Measurements from ENCODE around the gene HOXB6.
A peak's percentile ranks its signal among the peaks of the same experiment; 100 is the strongest.

Gene HOXB6

DNA sequence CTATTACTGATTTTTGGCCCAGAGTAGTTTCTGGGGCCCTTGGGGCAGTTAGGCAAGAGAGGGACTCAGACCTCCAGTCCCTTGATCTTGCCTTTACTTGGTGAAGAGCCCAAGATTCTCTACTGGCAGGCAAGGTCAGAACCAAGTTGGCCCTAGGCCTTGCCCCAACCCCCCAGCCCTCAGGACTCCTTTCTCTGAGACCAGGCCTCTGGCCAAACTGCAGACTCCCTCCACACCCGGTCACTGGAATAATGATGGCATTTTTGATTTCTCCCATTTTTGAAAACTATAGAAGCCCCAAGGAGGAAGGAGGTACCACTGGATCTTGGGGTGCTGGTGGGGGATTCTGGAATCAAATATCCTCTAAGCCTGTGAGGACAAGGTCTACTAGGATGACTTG lies 39.4 kb upstream of the HOXB6 start:
- Histone ChIP-seq H3K27ac (ENCODE audit: extremely low read depth, low read depth, low read length) (no peak overlapping the region), H3K4me3 (ENCODE audit: low read depth, low read length) (no peak overlapping the region; the same call in 1 of the 2 replicates), H3K36me3 (ENCODE audit: control insufficient read depth in 2 of 2, insufficient read depth in 1 of 2, low read length in 2 of 2) (peaks cover 0 to 20% of the 10 kb centered on the region in 2 experiments; a peak in 1 of 3 replicates), H3K9me3 (ENCODE audit: control insufficient read depth, insufficient read depth, low read depth, low read length) (no peaks in the 10 kb centered on the region), H3K4me1 (ENCODE audit: control insufficient read depth, insufficient read depth, low read length) (peaks cover 6% of the 10 kb centered on the region)
- CTCF ChIA-PET = interaction anchor here (0.6 to 1.4 kb wide), 7 partner anchors 8 to 584 kb away, joined by 3 to 7 read pairs (median 3); no protein-coding TSS in a partner anchor
- POLR2A ChIA-PET = interaction anchor here (3.5 kb wide), 1 partner anchor 19 kb away, joined by 17 read pairs; the partner anchor contains the start of gene HOXB9
- TF ChIP-seq IKZF3 (tag by site-specific recombination; IDR thresholded peaks at IDR 0.05) (peak; percentile 44; the same call in 1 of the 2 replicates), CTCF (tag by site-specific recombination; IDR thresholded peaks at IDR 0.05) (no peak)

- no peak overlapping the region for H3K27ac ChIP-seq (ENCODE audit: extremely low read depth, low read depth, low read length)
- no peaks in the 10 kb centered on the region for H3K9me3 ChIP-seq (ENCODE audit: control insufficient read depth, insufficient read depth, low read depth, low read length)
- CTCF ChIA-PET = interaction anchor here (0.5 to 0.8 kb wide), 4 partner anchors 80 to 381 kb away, joined by 3 read pairs; no protein-coding TSS in a partner anchor
- peaks cover 0 to 20% of the 10 kb centered on the region in 2 experiments; a peak in 1 of 3 replicates for H3K36me3 ChIP-seq (ENCODE audit: control insufficient read depth in 2 of 2, insufficient read depth in 1 of 2, low read length in 2 of 2)
- POLR2A ChIA-PET = interaction anchor here (0.5 to 3.5 kb wide), 2 partner anchors 18 to 25 kb away, joined by 5 to 17 read pairs; partner anchors contain the start of gene HOXB9
- TF ChIP-seq ZNF623 (tag by site-specific recombination; IDR thresholded peaks at IDR 0.05) = no peak
- TF ChIP-seq GLI4 (tag by site-specific recombination; IDR thresholded peaks at IDR 0.05) = no peak
- TF ChIP-seq ZNF549 (tag by site-specific recombination; IDR thresholded peaks at IDR 0.05) = no peak
- no peak for TF ChIP-seq ZNF2 (tag by site-specific recombination; IDR thresholded peaks at IDR 0.05)
- no peak for TF ChIP-seq ZFP3 (tag by site-specific recombination; IDR thresholded peaks at IDR 0.05; ENCODE audit: low read depth)
- no peak for TF ChIP-seq SCRT2 (tag by site-specific recombination; IDR thresholded peaks at IDR 0.05)
- no peak for TF ChIP-seq ZNF211 (tag by site-specific recombination; IDR thresholded peaks at IDR 0.05; ENCODE audit: low read depth)
- no peak for TF ChIP-seq ZNF510 (tag by site-specific recombination; IDR thresholded peaks at IDR 0.05; ENCODE audit: insufficient replicate concordance)
- TF ChIP-seq TSHZ1 (tag by site-specific recombination; IDR thresholded peaks at IDR 0.05; ENCODE audit: borderline replicate concordance) = no peak
- TF ChIP-seq ZNF138 (tag by site-specific recombination; IDR thresholded peaks at IDR 0.05; ENCODE audit: borderline replicate concordance) = no peak
- TF ChIP-seq ZNF677 (tag by site-specific recombination; IDR thresholded peaks at IDR 0.05) = no peak
- TF ChIP-seq TRIM28 (IDR thresholded peaks at IDR 0.05; ENCODE audit: borderline replicate concordance, low read length) = no peak
- no peak for TF ChIP-seq YY1 (tag by site-specific recombination; IDR thresholded peaks at IDR 0.05)
- TF ChIP-seq, protein P1, sequence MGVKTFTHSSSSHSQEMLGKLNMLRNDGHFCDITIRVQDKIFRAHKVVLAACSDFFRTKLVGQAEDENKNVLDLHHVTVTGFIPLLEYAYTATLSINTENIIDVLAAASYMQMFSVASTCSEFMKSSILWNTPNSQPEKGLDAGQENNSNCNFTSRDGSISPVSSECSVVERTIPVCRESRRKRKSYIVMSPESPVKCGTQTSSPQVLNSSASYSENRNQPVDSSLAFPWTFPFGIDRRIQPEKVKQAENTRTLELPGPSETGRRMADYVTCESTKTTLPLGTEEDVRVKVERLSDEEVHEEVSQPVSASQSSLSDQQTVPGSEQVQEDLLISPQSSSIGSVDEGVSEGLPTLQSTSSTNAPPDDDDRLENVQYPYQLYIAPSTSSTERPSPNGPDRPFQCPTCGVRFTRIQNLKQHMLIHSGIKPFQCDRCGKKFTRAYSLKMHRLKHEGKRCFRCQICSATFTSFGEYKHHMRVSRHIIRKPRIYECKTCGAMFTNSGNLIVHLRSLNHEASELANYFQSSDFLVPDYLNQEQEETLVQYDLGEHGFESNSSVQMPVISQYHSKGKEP (tag by site-specific recombination; IDR thresholded peaks at IDR 0.05) = no peak
- TF ChIP-seq ZNF621 (tag by site-specific recombination; IDR thresholded peaks at IDR 0.05) = no peak
- TF ChIP-seq ZNF639 (tag by site-specific recombination; IDR thresholded peaks at IDR 0.05) = no peak
- TF ChIP-seq, protein P2, sequence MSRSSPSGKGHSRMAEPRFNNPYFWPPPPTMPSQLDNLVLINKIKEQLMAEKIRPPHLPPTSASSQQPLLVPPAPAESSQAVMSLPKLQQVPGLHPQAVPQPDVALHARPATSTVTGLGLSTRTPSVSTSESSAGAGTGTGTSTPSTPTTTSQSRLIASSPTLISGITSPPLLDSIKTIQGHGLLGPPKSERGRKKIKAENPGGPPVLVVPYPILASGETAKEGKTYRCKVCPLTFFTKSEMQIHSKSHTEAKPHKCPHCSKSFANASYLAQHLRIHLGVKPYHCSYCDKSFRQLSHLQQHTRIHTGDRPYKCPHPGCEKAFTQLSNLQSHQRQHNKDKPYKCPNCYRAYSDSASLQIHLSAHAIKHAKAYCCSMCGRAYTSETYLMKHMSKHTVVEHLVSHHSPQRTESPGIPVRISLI (tag by site-specific recombination; IDR thresholded peaks at IDR 0.05) = no peak
- TF ChIP-seq, protein P3, sequence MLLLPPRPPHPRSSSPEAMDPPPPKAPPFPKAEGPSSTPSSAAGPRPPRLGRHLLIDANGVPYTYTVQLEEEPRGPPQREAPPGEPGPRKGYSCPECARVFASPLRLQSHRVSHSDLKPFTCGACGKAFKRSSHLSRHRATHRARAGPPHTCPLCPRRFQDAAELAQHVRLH (tag by site-specific recombination; IDR thresholded peaks at IDR 0.05) = no peak
- no peak for TF ChIP-seq ZNF16 (tag by site-specific recombination; IDR thresholded peaks at IDR 0.05; ENCODE audit: low read depth)
- no peak for TF ChIP-seq ZSCAN16 (tag by site-specific recombination; IDR thresholded peaks at IDR 0.05)
- H3K4me3 ChIP-seq (ENCODE audit: low read depth, low read length) = no peak overlapping the region
- H3K4me1 ChIP-seq (ENCODE audit: control insufficient read depth, insufficient read depth, low read length) = peaks cover 6% of the 10 kb centered on the region
Measured at GRCh38 chr17:48643697-48644012, 38.9 kb upstream of the HOXB6 start.
